ENCODE data around the gene SUGCT.

DNA sequence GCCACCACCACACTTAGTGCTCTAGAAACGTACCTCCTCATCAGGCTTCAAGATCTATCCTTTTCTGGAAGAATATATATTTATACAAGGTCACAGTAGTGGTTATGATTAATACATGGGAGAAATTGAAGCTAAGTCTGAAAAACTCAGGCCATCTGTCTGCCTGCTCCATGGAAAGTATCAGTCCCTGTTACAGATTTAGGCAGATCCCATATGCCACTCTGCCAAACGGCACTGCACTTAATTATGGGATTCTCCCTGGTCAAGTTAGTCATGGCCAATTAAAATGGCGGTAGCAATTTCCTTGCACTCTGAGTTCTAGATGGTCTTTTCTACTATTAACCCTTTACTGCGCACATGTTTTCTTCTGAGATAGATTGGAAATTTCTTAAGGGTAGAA is 740.0 kb downstream of the SUGCT start:
- TF ChIP-seq, protein P1, sequence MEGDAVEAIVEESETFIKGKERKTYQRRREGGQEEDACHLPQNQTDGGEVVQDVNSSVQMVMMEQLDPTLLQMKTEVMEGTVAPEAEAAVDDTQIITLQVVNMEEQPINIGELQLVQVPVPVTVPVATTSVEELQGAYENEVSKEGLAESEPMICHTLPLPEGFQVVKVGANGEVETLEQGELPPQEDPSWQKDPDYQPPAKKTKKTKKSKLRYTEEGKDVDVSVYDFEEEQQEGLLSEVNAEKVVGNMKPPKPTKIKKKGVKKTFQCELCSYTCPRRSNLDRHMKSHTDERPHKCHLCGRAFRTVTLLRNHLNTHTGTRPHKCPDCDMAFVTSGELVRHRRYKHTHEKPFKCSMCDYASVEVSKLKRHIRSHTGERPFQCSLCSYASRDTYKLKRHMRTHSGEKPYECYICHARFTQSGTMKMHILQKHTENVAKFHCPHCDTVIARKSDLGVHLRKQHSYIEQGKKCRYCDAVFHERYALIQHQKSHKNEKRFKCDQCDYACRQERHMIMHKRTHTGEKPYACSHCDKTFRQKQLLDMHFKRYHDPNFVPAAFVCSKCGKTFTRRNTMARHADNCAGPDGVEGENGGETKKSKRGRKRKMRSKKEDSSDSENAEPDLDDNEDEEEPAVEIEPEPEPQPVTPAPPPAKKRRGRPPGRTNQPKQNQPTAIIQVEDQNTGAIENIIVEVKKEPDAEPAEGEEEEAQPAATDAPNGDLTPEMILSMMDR (IDR thresholded peaks at IDR 0.05) = no peak
- no peak for TF ChIP-seq EP300 (IDR thresholded peaks at IDR 0.05)

Data from esophagus muscularis mucosa (tissue), 3 donors.